ENCODE data around the gene MLC1. TPM values are rescaled to one million over a fixed set of nuclear protein-coding genes. Genes with fewer than 3 reads are reported as not detected.

Gene MLC1
- total and polyA plus RNA-seq, 7 donors = under 0.01 TPM; not detected in 6

- Histone ChIP-seq H3K4me3 (no peak overlapping the region), H3K27me3 (ENCODE audit: insufficient read depth in 3 of 3, low read length in 2 of 3) (peaks cover 0 to 48% (median 13%) of the 10 kb centered on the region in 3 donors), H3K4me1 (no peaks in the 10 kb centered on the region), H3K9me3 (peaks cover 4% of the 10 kb centered on the region), H3K36me3 (ENCODE audit: insufficient read depth in 1 of 2, low read depth in 1 of 2) (no peaks in the 10 kb centered on the region), H3K27ac (no peak overlapping the region)
- TF ChIP-seq CTCF (IDR thresholded peaks at IDR 0.05) = no peak
- intact Hi-C loops (cut with DNase I) = no loop called here
- DNase-seq (no peak), ATAC-seq (no peak)
- WGBS, 3 donors = 73 to 75% (median 74%) methylated on average over 24 of the region's 24 CpGs
Observed at GRCh38 chr22:50035131-50035881, 49.9 kb downstream of the MLC1 start.

- 66 to 75% (median 69%) methylated on average over 43 of the region's 43 CpGs for WGBS, 3 donors
- peaks cover 0 to 55% (median 16%) of the 10 kb centered on the region in 3 donors for H3K27me3 ChIP-seq (ENCODE audit: insufficient read depth in 3 of 3, low read length in 2 of 3)
- no peak for TF ChIP-seq CTCF (IDR thresholded peaks at IDR 0.05)
Observed at GRCh38 chr22:50034126-50035081, 50.8 kb downstream of the MLC1 start.

GRCh38 chr22:50032941-50033601 lies 52.2 kb downstream of the MLC1 start:
- DNase-seq (no peak), ATAC-seq (no peak)
- no peak overlapping the region for H3K4me3 ChIP-seq
- intact Hi-C loops (cut with DNase I) = loop anchor here (5.0 kb wide), 1 partner anchor 266 kb away; no protein-coding TSS in a partner anchor
- 75 to 81% (median 81%) methylated on average over 23 of the region's 23 CpGs for WGBS, 3 donors
- H3K27me3 ChIP-seq (ENCODE audit: insufficient read depth in 3 of 3, low read length in 2 of 3) = peaks cover 0 to 55% (median 16%) of the 10 kb centered on the region in 3 donors
- TF ChIP-seq CTCF (IDR thresholded peaks at IDR 0.05) = no peak
- peaks cover 1% of the 10 kb centered on the region for H3K4me1 ChIP-seq
- no peaks in the 10 kb centered on the region for H3K36me3 ChIP-seq (ENCODE audit: insufficient read depth in 1 of 2, low read depth in 1 of 2)
- H3K9me3 ChIP-seq = no peaks in the 10 kb centered on the region
- H3K27ac ChIP-seq = no peak overlapping the region

More at GRCh38 chr22:50034126-50035081, 50.8 kb downstream of the MLC1 start:
- H3K36me3 ChIP-seq (ENCODE audit: insufficient read depth in 1 of 2, low read depth in 1 of 2) = no peaks in the 10 kb centered on the region
- intact Hi-C loops (cut with DNase I) = loop anchor here (5.0 kb wide), 1 partner anchor 267 kb away; no protein-coding TSS in a partner anchor
- H3K27ac ChIP-seq = no peak overlapping the region
- ATAC-seq = no peak
- DNase-seq = no peak
- no peak overlapping the region for H3K4me3 ChIP-seq
- peaks cover 4% of the 10 kb centered on the region for H3K9me3 ChIP-seq
- no peaks in the 10 kb centered on the region for H3K4me1 ChIP-seq

DNA sequence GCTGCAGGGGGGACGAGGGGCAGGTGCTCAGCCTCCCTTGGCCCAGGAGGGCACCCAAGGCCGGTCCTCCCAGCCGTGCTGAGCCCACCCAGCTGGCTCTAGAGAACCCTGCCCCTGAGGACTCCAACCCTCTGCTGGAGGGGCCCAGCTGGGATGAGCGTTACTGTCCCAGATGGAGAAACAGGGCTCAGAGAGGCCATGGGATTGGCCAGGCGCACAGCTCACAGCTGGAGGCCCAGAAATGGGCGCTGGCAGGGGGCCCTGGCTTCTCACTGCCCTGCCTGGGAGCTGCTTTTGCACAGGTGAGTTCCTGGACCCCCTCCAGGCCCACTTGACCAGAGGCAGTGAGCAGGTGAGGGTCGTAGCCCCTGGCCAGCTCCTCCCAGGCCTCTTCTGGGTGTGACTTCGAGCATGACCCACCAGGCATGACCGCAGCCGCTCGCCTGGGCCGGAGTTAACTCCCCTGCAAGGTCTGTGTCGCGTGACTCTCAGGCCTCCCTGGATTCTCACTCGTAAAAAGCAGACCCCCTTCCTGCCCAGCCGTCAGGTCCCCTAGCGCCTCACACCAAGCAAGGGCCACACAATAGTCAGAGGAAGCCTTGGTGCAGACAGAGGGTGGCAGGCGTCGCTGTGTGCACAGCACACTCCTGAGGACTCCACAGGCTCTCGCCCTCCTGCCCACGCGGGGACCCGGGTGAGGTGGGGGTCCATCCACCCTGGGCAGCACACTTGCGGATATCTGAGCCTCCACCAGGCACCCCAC lies 52.9 kb downstream of the MLC1 start:
- intact Hi-C loops (cut with DNase I) = loop anchor here (5.0 kb wide), 1 partner anchor 265 kb away; no protein-coding TSS in a partner anchor
- peaks cover 0 to 55% (median 16%) of the 10 kb centered on the region in 3 donors for H3K27me3 ChIP-seq (ENCODE audit: insufficient read depth in 3 of 3, low read length in 2 of 3)

More for the DNA sequence above, 52.9 kb downstream of the MLC1 start:
- ATAC-seq (no peak), DNase-seq (no peak)
- Histone ChIP-seq H3K27ac (no peak overlapping the region), H3K4me1 (peaks cover 6% of the 10 kb centered on the region), H3K9me3 (no peaks in the 10 kb centered on the region), H3K36me3 (ENCODE audit: insufficient read depth in 1 of 2, low read depth in 1 of 2) (no peaks in the 10 kb centered on the region), H3K4me3 (no peak overlapping the region)
- TF ChIP-seq CTCF (IDR thresholded peaks at IDR 0.05) = no peak
- 69 to 81% (median 75%) methylated on average over 21 to 24 of the region's 24 CpGs for WGBS, 3 donors

Data from psoas muscle (tissue), 8 donors.